ENCODE results near the gene GTF2H3. TPM values are rescaled to one million over a fixed set of nuclear protein-coding genes. Genes with fewer than 3 reads are reported as not detected.
"Not testable (repeated sequence)": the region's sequence is repeated elsewhere in the genome, so short reads cannot be mapped to it uniquely, and the experiment has no call there.

GTF2H3 gene
- total and polyA plus RNA-seq, 12 donors = 4.0 to 18.3 (median 14.5) TPM

DNA sequence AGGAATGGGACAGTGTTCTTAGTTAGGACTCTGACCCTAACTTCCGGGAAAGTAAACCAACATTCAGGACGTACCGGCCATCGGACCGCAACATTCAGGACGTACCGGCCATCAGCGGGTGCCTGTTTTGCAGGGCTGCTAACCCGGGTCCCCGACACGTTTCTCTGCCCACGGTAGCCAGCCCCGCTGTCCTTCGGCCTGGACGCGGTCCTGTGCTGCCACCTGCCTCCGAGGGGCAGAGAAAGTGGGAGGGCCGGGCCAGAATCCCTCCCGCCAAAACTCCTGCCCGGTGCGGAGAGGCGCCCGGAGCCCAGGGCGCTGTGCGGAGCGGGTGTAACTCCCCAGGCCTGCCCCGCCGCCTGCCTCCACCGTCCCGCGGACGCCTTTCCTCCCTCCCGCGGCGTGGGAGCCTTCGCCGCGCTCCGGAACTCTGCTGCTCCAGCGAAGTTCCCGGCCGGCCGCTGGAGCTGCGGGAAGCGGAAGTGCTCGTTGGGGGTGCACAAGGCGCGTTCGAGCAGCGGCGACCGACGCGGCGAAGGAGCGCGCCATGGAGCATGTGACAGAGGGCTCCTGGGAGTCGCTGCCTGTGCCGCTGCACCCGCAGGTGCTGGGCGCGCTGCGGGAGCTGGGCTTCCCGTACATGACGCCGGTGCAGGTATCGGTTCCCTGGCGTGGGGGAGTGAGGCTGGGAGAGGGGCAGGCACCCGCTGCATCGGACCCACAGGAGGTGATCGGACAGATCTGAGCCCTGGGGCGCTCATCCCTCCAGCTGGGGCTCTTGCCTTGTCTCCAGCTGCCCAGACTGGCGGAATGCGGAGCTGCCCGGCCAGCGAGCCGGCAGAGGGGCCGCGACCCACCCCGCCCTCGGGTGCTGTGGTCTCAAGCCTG, 31.8 kb upstream of the GTF2H3 start, which contains the start of gene DDX55:
Gene DDX55, plus strand, starts transcription at position 498 of the 888 bp plus-strand sequence. Its CDS starts 50 bp downstream, at position 548.
- ATAC-seq (peak; percentile 97 to 98 (median 98)), DNase-seq (peak; percentile 76 to 85)
- H3K27me3 ChIP-seq = no peaks in the 10 kb centered on the region
- H3K4me3 ChIP-seq = peak within 1 kb of the TSS; percentile 71 to 100 (median 90)
- intact Hi-C loops (cut with DNase I) = loop anchor here in 1 of 10 donors (2.0 kb wide), 1 partner anchor 237 kb away; the partner anchor contains the start of gene SBNO1
- no peaks in the 10 kb centered on the region for H3K9me3 ChIP-seq
- H3K36me3 ChIP-seq = peaks cover 0 to 56% (median 26%) of the 10 kb centered on the region in 9 donors
- TF ChIP-seq, protein P1, sequence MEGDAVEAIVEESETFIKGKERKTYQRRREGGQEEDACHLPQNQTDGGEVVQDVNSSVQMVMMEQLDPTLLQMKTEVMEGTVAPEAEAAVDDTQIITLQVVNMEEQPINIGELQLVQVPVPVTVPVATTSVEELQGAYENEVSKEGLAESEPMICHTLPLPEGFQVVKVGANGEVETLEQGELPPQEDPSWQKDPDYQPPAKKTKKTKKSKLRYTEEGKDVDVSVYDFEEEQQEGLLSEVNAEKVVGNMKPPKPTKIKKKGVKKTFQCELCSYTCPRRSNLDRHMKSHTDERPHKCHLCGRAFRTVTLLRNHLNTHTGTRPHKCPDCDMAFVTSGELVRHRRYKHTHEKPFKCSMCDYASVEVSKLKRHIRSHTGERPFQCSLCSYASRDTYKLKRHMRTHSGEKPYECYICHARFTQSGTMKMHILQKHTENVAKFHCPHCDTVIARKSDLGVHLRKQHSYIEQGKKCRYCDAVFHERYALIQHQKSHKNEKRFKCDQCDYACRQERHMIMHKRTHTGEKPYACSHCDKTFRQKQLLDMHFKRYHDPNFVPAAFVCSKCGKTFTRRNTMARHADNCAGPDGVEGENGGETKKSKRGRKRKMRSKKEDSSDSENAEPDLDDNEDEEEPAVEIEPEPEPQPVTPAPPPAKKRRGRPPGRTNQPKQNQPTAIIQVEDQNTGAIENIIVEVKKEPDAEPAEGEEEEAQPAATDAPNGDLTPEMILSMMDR (IDR thresholded peaks at IDR 0.05) = peak in 8 of 9 donors; percentile 46 to 86 (median 64)
- H3K4me1 ChIP-seq = peaks cover 8 to 26% (median 20%) of the 10 kb centered on the region in 9 donors
- peak within 1 kb of the TSS; percentile 65 to 92 (median 85) for H3K27ac ChIP-seq
- WGBS, 2 donors = 1% methylated on average over 80 to 81 of the region's 81 CpGs

DNA sequence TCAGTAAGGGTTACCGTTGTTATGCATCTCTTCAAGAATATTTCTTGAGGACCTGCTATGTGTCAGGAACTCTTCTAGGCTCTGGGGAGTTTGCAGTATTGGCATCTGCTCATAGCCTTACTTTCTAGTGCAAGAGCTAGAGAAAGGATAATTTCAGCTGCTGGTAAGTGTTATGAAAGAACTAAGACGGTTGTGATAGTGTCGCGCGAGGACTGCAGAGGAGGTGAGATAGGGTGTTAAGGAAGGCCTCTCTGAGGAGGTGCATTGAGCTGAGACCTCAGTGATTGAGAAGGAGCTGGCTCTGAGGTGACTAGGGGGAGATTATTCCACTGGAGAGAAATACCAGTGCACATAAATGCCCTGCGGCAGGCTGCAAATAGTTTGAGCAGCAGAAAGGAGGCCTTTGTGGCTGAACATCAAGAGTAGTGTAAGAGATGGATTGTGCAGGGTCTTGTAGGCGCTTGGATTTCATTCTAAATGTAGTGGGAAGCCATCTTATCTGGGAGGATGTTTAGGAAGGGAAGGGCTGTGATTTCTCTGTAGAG, 30.9 kb upstream of the GTF2H3 start:
- H3K27ac ChIP-seq = peak overlapping the region in 9 of 10 donors; percentile 67 to 92 (median 86)
- TF ChIP-seq, protein P1 (IDR thresholded peaks at IDR 0.05) = no peak
- H3K9me3 ChIP-seq = no peaks in the 10 kb centered on the region
- DNase-seq (no peak), ATAC-seq (no peak)
- H3K36me3 ChIP-seq = peaks cover 0 to 56% (median 28%) of the 10 kb centered on the region in 9 donors
- H3K4me3 ChIP-seq = peak overlapping the region; percentile 71 to 100 (median 90)
- intact Hi-C loops (cut with DNase I) = no loop called here
- 9 to 11% methylated on average over 7 of the region's 7 CpGs for WGBS, 2 donors
- peaks cover 8 to 26% (median 20%) of the 10 kb centered on the region in 9 donors for H3K4me1 ChIP-seq
- no peaks in the 10 kb centered on the region for H3K27me3 ChIP-seq

DNA sequence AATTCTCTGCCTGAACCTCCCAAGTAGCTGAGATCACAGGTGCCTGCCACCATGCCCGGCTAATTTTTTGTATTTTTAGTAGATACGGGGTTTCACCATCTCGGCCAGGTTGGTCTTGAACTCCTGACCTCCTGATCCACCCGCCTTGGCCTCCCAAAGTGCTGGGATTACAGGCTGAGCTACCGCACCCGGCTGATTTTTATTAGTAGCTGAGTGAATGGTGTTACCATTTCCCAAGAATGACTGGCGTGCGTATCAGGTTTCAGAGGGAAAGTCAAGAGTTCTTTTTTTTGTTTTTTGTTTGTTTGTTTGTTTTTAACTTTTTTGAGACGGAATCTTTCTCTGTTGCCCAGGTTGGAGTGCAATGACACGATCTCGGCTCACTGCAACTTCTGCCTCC, 30.1 kb upstream of the GTF2H3 start:
- 90 to 91% methylated on average over 11 of the region's 11 CpGs for WGBS, 2 donors
- peak overlapping the region in 1 of 10 donors; percentile 95 for H3K4me3 ChIP-seq
- peaks cover 0 to 56% (median 24%) of the 10 kb centered on the region in 9 donors for H3K36me3 ChIP-seq
- H3K9me3 ChIP-seq; H3K27ac ChIP-seq; DNase-seq; intact Hi-C loops (cut with DNase I); ATAC-seq; H3K27me3 ChIP-seq: not testable (repeated sequence)
- H3K4me1 ChIP-seq = peaks cover 8 to 26% (median 20%) of the 10 kb centered on the region in 9 donors

DNA sequence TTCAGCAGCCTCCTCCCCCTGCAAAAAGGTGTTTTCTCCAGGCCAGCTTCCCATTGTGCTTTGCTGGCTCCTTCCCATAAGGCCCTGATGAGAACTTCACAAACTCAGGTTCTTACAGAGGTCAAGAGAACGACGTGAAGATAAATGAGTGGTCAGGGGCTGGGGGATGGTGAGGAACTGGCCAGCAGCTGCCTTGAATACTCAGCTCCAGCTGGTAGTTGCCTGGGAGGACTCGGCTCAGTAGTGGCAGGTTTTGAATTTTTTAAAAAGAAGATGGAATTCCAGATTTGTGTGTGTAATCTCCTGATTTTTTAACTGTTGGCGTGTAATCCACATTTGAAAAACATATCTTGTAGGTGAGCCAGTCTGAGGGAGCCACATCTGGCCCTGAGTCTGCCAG, 25.9 kb upstream of the GTF2H3 start:
- H3K9me3 ChIP-seq = no peaks in the 10 kb centered on the region
- TF ChIP-seq, protein P1 (IDR thresholded peaks at IDR 0.05) = no peak
- ATAC-seq (no peak), DNase-seq (no peak)
- no peaks in the 10 kb centered on the region for H3K27me3 ChIP-seq
- no peak overlapping the region for H3K27ac ChIP-seq
- H3K36me3 ChIP-seq = peaks cover 0 to 89% (median 58%) of the 10 kb centered on the region in 9 donors
- peaks cover 3 to 11% (median 8%) of the 10 kb centered on the region in 9 donors for H3K4me1 ChIP-seq
- intact Hi-C loops (cut with DNase I) = no loop called here
- 77 to 87% methylated on average over 4 of the region's 4 CpGs for WGBS, 2 donors
- H3K4me3 ChIP-seq = no peak overlapping the region

All from heart right ventricle (tissue), 16 donors.